ENCODE data around the gene GCG. TPM values are rescaled to one million over a fixed set of nuclear protein-coding genes. Genes with fewer than 3 reads are reported as not detected.

The GCG gene
- polyA plus RNA-seq, 1 donor from 2014 or later: not detected

- Histone ChIP-seq H3K27ac (ENCODE audit: low read length) (no peak overlapping the region), H3K9ac (ENCODE audit: low read length) (no peak overlapping the region), H3K27me3 (ENCODE audit: insufficient read depth, low read depth, low read length) (no peaks in the 10 kb centered on the region), H2AFZ (ENCODE audit: low read depth, low read length) (no peak overlapping the region), H4K20me1 (ENCODE audit: insufficient read depth) (no peaks in the 10 kb centered on the region), H3K36me3 (ENCODE audit: insufficient read depth, low read length) (no peaks in the 10 kb centered on the region), H3K4me3 (ENCODE audit: low read length) (no peak overlapping the region), H3F3A (ENCODE audit: insufficient read depth, low read length, poor library complexity, severe bottlenecking) (no peaks in the 10 kb centered on the region), H3K9me2 (ENCODE audit: insufficient read depth, low read length) (no peaks in the 10 kb centered on the region), H3K4me2 (ENCODE audit: low read length) (no peak overlapping the region), H3K79me2 (replicated peaks; ENCODE audit: insufficient read depth, low read length) (no peaks in the 10 kb centered on the region), H3K9me3 (ENCODE audit: low read length) (no peaks in the 10 kb centered on the region)
- TF ChIP-seq POLR2AphosphoS5 (IDR thresholded peaks at IDR 0.05): no peak
- no peak for TF ChIP-seq RAD21 (conservative IDR thresholded peaks at IDR 0.05)
- no peak for TF ChIP-seq SMC3 (conservative IDR thresholded peaks at IDR 0.05; ENCODE audit: poor library complexity)
- no peak for TF ChIP-seq REST (IDR thresholded peaks at IDR 0.05; ENCODE audit: borderline replicate concordance)
- no peak for TF ChIP-seq EP300 (conservative IDR thresholded peaks at IDR 0.05; ENCODE audit: poor library complexity, severe bottlenecking)
- no peak for TF ChIP-seq MXI1 (conservative IDR thresholded peaks at IDR 0.05; ENCODE audit: poor library complexity, severe bottlenecking)
- no peak for TF ChIP-seq CTCF (IDR thresholded peaks at IDR 0.05; ENCODE audit: poor library complexity, severe bottlenecking)
- TF ChIP-seq EZH2 (IDR thresholded peaks at IDR 0.05; ENCODE audit: borderline replicate concordance, insufficient read depth, low read length, poor library complexity, severe bottlenecking): no peak
- no peak for TF ChIP-seq TAF1 (IDR thresholded peaks at IDR 0.05; ENCODE audit: low read depth)
Measured at GRCh38 chr2:162182395-162182794, 30.3 kb upstream of the GCG start.

- H3K27me3 ChIP-seq (ENCODE audit: insufficient read depth, low read depth, low read length): no peaks in the 10 kb centered on the region
- no peaks in the 10 kb centered on the region for H3K36me3 ChIP-seq (ENCODE audit: insufficient read depth, low read length)
- H3K9ac ChIP-seq (ENCODE audit: low read length): no peak overlapping the region
- no peaks in the 10 kb centered on the region for H3F3A ChIP-seq (ENCODE audit: insufficient read depth, low read length, poor library complexity, severe bottlenecking)
- no peak overlapping the region for H3K4me3 ChIP-seq (ENCODE audit: low read length)
- no peaks in the 10 kb centered on the region for H3K9me2 ChIP-seq (ENCODE audit: insufficient read depth, low read length)
- no peak for TF ChIP-seq EP300 (conservative IDR thresholded peaks at IDR 0.05; ENCODE audit: poor library complexity, severe bottlenecking)
- no peak for TF ChIP-seq REST (IDR thresholded peaks at IDR 0.05; ENCODE audit: borderline replicate concordance)
- no peak for TF ChIP-seq MXI1 (conservative IDR thresholded peaks at IDR 0.05; ENCODE audit: poor library complexity, severe bottlenecking)
- no peak for TF ChIP-seq EZH2 (IDR thresholded peaks at IDR 0.05; ENCODE audit: borderline replicate concordance, insufficient read depth, low read length, poor library complexity, severe bottlenecking)
- TF ChIP-seq SMC3 (conservative IDR thresholded peaks at IDR 0.05; ENCODE audit: poor library complexity): no peak
- TF ChIP-seq POLR2AphosphoS5 (IDR thresholded peaks at IDR 0.05): no peak
- H3K27ac ChIP-seq (ENCODE audit: low read length): no peak overlapping the region
- H3K9me3 ChIP-seq (ENCODE audit: low read length): no peaks in the 10 kb centered on the region
- no peak overlapping the region for H2AFZ ChIP-seq (ENCODE audit: low read depth, low read length)
- no peaks in the 10 kb centered on the region for H4K20me1 ChIP-seq (ENCODE audit: insufficient read depth)
- no peak overlapping the region for H3K4me2 ChIP-seq (ENCODE audit: low read length)
- no peaks in the 10 kb centered on the region for H3K79me2 ChIP-seq (replicated peaks; ENCODE audit: insufficient read depth, low read length)
Measured at GRCh38 chr2:162177301-162177700, 25.3 kb upstream of the GCG start.

Data from neural cell (in vitro differentiated cells).